Cardiac fibroblast (primary cell): ENCODE measurements around the gene NRDC.

Source experiments
- DNase-seq, 2 donors: peaks; one replicate each; pipeline versions ENCODE4 v3.0.0 to v3.0.0-alpha.2; 2010; ENCODE audit warnings: low read depth in 2 of 2
- H3K4me3 ChIP-seq, 2 donors: replicated peaks in 1 of 2; 1 replicate in 1 of 2; 2 replicates in 1 of 2; pipeline ENCODE4 v1.5.1; 2011; ENCODE audit warnings: low read depth in 2 of 2, low read length in 2 of 2, mild to moderate bottlenecking in 2 of 2, moderate library complexity in 1 of 2
- TF ChIP-seq, protein P1 (sequence below): IDR thresholded peaks from one replicate; pipeline ENCODE4 v1.5.1; 2011; ENCODE audit warnings: low read depth, mild to moderate bottlenecking, low read length, inconsistent platforms

NRDC gene

DNA sequence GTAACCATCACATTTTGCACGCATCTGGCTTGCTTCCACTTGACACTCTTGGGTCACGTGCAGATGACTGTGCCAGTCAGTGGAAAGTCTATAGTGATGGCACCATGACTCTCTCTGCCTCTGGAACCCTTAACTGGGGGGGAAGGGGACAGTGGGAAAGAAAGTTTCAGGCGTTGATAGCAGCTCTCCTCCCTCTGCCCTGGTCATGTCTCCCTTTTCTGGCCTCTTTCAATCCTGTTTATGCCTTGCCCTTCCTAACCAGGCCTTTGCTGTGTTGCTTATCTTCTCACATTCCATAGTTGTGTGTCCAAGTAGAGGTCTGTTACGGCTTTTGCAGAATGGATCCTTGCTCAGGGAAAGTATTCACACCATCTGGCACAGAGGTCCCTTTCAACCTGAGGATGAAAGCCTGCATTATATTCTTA is 93.5 kb downstream of the NRDC start:
- DNase-seq: peak; percentile 14 to 78
- TF ChIP-seq, protein P1, sequence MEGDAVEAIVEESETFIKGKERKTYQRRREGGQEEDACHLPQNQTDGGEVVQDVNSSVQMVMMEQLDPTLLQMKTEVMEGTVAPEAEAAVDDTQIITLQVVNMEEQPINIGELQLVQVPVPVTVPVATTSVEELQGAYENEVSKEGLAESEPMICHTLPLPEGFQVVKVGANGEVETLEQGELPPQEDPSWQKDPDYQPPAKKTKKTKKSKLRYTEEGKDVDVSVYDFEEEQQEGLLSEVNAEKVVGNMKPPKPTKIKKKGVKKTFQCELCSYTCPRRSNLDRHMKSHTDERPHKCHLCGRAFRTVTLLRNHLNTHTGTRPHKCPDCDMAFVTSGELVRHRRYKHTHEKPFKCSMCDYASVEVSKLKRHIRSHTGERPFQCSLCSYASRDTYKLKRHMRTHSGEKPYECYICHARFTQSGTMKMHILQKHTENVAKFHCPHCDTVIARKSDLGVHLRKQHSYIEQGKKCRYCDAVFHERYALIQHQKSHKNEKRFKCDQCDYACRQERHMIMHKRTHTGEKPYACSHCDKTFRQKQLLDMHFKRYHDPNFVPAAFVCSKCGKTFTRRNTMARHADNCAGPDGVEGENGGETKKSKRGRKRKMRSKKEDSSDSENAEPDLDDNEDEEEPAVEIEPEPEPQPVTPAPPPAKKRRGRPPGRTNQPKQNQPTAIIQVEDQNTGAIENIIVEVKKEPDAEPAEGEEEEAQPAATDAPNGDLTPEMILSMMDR: no peak
- no peak overlapping the region for H3K4me3 ChIP-seq

DNA sequence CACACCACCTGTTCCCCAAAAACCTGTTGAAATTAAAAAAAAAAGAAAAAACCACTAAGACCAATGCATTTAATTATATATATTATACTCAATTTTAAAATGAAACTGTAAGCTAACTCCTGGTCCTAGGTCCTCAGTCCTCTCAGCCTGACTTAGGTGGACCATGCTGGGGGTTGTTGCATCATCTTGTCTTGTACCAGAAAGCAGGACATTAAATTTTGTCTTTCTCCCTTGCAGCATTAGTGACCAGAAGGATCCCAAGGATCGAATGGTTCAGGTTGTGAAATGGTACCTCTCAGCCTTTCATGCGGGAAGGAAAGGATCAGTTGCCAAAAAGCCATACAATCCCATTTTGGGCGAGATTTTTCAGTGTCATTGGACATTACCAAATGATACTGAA is 97.6 kb downstream of the NRDC start:
- no peak overlapping the region for H3K4me3 ChIP-seq
- TF ChIP-seq, protein P1: no peak
- DNase-seq: no peak

DNA sequence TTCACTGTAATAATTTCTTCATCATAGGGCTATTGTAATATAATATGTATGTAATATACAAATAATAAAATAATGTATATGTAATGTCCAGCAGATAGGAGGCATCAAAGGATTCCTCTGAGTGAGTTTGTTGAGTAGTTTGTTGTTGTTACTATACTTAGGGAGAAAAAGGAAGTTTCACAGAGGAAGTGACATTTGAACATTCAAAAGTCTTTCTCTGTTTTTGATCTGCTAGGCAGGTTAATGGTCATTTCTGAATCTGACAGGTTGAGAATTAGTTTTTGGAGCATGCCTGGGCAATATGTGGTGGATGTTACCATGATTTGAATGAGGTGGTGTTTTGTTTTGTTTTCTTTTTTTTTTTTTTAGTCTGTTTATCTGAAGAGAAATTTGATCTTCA is 102.1 kb downstream of the NRDC start:
- TF ChIP-seq, protein P1: no peak
- H3K4me3 ChIP-seq: no peak overlapping the region
- DNase-seq: no peak

DNA sequence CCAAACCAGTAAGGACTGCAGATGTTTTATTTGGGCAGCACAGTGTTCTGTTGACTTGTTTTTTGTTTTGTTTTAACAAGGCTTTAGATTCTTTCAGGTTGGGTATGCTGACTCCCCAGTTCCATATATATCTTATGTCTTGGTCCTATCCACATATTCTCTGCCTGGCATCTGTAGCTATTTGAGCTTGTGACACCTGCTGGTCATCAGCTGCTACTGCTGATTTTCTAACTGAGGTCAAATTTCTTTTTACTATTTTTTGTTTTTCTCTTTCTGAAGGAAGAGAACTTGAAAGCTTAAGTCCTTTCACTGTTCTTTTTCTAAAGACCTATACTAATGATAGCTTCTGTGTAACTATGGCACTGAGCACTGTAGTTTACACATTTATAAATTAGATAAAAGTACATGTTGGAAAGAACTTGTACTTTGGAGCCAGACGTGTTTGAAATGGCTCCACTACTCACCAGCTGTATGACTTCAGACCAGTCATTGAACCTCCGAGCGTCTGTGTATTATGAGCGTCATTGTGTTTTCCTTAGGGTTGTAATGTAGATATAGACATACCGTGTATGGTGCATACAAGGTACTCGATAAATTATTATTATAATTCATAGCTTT is 109.4 kb downstream of the NRDC start:
- TF ChIP-seq, protein P1: peak; percentile 79
- no peak overlapping the region for H3K4me3 ChIP-seq
- DNase-seq: peak; percentile 86

DNA sequence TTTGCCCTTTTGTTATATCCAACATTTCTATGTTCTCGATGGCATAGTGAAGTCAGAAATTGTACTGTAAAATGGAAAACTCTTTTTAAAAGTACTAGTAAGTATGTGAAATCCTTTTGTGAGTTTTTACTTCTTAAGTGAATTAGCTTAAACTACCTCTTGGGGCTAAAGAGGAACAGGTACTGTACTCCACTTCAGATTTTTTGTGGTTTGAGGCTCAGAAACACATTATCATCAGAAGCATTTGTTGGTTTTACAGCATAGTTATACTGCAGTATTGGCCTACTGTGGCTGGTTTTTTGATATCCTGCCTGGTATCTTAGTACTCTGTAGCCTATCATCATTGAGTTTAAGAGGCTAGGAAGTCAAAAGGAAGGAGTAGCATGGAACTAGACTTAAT is 117.2 kb downstream of the NRDC start:
- H3K4me3 ChIP-seq: no peak overlapping the region
- TF ChIP-seq, protein P1: no peak
- DNase-seq: no peak

DNA sequence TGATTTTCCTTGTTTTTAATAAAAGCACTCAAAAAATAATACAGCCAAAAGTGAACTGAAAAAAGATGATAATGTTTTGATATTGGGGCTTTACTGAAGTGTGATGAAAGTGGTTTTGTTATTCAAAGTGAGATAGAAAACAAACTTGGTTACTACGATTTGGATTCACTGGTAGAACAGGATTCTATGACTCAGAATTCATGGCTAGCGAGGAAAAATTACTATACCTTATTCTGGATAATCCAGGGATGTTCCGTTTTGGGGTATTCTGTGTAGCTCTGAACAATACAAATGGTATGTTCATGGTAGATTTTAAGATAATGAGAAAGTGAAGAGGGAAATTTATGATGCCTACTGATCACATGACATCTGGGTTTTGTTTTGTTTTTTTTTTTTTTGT is 117.7 kb downstream of the NRDC start:
- DNase-seq: peak in 1 of 2 donors; percentile 13
- no peak overlapping the region for H3K4me3 ChIP-seq
- TF ChIP-seq, protein P1: no peak

DNA sequence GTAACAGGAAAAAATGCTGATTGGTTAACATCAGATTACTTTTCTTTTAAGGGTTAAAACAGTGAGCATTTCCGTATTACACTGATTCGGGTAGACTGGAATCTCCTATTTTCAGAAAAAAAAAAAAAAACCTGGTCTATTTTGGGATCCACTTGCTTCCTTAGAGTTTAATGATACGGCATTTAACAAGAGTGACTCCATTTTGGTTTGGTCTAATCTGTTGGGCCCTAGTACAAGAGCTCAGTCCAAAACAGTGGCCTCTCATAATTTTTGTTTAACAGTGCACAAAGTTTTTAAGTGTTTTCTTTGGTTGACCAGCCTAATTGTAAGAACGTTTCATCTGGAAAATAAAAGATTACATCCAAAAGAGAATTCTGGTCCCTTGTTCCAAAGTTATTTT is 120.2 kb downstream of the NRDC start:
- DNase-seq: no peak
- no peak overlapping the region for H3K4me3 ChIP-seq
- TF ChIP-seq, protein P1: no peak
